ENCODE data around the gene HRCT1. TPM values are rescaled to one million over a fixed set of nuclear protein-coding genes. Genes with fewer than 3 reads are reported as not detected.

The HRCT1 gene
- total and polyA plus RNA-seq, 2 donors (not counting 3 experiments of a cell fraction or from before 2014, with no cell fraction given) = 1.2 to 7.0 TPM

DNA sequence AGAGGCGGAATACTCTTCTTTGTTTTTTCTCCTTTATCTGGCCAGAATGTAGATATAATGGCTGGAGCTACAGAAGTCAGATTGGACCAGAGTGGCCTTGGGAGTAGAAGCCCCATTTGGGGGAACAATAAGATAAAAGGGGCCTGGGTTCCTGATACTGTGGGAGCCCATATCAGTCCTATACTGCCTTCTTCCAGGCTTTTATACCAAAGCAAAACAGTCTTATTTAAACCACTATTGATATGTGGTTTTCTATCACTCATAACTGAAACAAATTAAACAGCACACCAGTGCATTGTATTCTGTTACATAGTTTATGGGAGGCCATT, 17.6 kb downstream of the HRCT1 start:
- intact Hi-C loops (cut with micrococcal nuclease) (no loop called here), dilution Hi-C loops (cut with MboI; ENCODE audit: extremely low pct_ligation_motif_present, low sequenced_read_pairs) (no loop called here)
- no peak overlapping the region for H3K4me3 ChIP-seq (replicated peaks in 1 of 3; ENCODE audit: insufficient read depth in 1 of 3, low read depth in 1 of 3, low read length in 3 of 3)
- FAIRE-seq (no peak), DNase-seq (ENCODE audit: low read depth, low spot score) (no peak)
- H3K9me1 ChIP-seq (replicated peaks; ENCODE audit: control insufficient read depth, extremely low read depth, insufficient read depth, low read length) = no peaks in the 10 kb centered on the region
- H2AFZ ChIP-seq (ENCODE audit: low read depth, low read length) = peak overlapping the region; percentile 59
- H3K27me3 ChIP-seq (ENCODE audit: control insufficient read depth in 2 of 2, insufficient read depth in 2 of 2, low read length in 2 of 2) = no peaks in the 10 kb centered on the region
- H3K4me1 ChIP-seq (ENCODE audit: control insufficient read depth, extremely low read depth, insufficient read depth, low read length) = peaks cover 7% of the 10 kb centered on the region
- no peaks in the 10 kb centered on the region for H3K36me3 ChIP-seq (ENCODE audit: control insufficient read depth in 2 of 2, extremely low read depth in 1 of 2, insufficient read depth in 2 of 2, low read length in 2 of 2)
- H3K79me2 ChIP-seq (ENCODE audit: control insufficient read depth, insufficient read depth, low read length) = no peaks in the 10 kb centered on the region
- ChIA-PET CTCF (interaction anchor here (1.5 to 2.3 kb wide), 5 partner anchors 14 to 100 kb away, joined by 4 to 19 read pairs (median 6); no protein-coding TSS in a partner anchor), POLR2A (no interaction called here)
- H3K9ac ChIP-seq (replicated peaks; ENCODE audit: extremely low read depth, insufficient read depth, low read length) = no peak overlapping the region
- TF ChIP-seq EZH2 (IDR thresholded peaks at IDR 0.05; ENCODE audit: borderline replicate concordance, low read depth, low read length, severe bottlenecking) (no peak), CTCF (IDR thresholded peaks at IDR 0.05; ENCODE audit: extremely low read depth in 1 of 2, insufficient read depth in 1 of 2, low read depth in 1 of 2, low read length in 2 of 2) (no peak), GATA2 (IDR thresholded peaks at IDR 0.05; ENCODE audit: insufficient read depth, insufficient read length, low read depth, low read length) (no peak), MYC (IDR thresholded peaks at IDR 0.05; ENCODE audit: low read depth, low read length) (no peak), MAX (IDR thresholded peaks at IDR 0.05; ENCODE audit: insufficient read depth, insufficient read length) (no peak), JUN (IDR thresholded peaks at IDR 0.05; ENCODE audit: borderline replicate concordance, insufficient read depth, insufficient read length, low read depth) (no peak), POLR2A (IDR thresholded peaks at IDR 0.05; ENCODE audit: low read depth, low read length) (no peak), FOS (IDR thresholded peaks at IDR 0.05; ENCODE audit: borderline replicate concordance, insufficient read depth, low read length) (no peak), POLR2AphosphoS5 (IDR thresholded peaks at IDR 0.05; ENCODE audit: insufficient read depth, low read depth, low read length) (no peak)
- no peaks in the 10 kb centered on the region for H4K20me1 ChIP-seq (replicated peaks; ENCODE audit: control insufficient read depth, extremely low read depth, insufficient read depth, low read length)
- BruUV-seq (replicated peaks) = no TSS peak
- no peak overlapping the region for H3K27ac ChIP-seq (ENCODE audit: insufficient read depth, low read depth, low read length)
- no peaks in the 10 kb centered on the region for H3K9me3 ChIP-seq (replicated peaks; ENCODE audit: control insufficient read depth, insufficient read depth, low read length)
- H3K4me2 ChIP-seq (ENCODE audit: insufficient read depth, low read length) = no peak overlapping the region
